NCI-H2227 (cell line): ENCODE data around the gene MALL.
"Not testable (repeated sequence)": the region's sequence is repeated elsewhere in the genome, so short reads cannot be mapped to it uniquely, and the experiment has no call there.

Experiments used
- DNase-seq: peaks from one replicate; lab custom pipeline; 2025; ENCODE audit not compliant: unreplicated experiment; lab: John Stamatoyannopoulos, UW

Gene MALL

GRCh38 chr2:110054521-110055407, 60.9 kb downstream of the MALL start:
- not testable (repeated sequence) for DNase-seq

- DNase-seq: not testable (repeated sequence)
Measured at GRCh38 chr2:110053688-110054087, 61.9 kb downstream of the MALL start.

GRCh38 chr2:110052166-110052565, 63.5 kb downstream of the MALL start:
- not testable (repeated sequence) for DNase-seq

GRCh38 chr2:110050222-110050621, 65.4 kb downstream of the MALL start:
- not testable (repeated sequence) for DNase-seq

GRCh38 chr2:110049769-110050168, 65.9 kb downstream of the MALL start:
- not testable (repeated sequence) for DNase-seq

GRCh38 chr2:110048255-110049197, 67.1 kb downstream of the MALL start:
- not testable (repeated sequence) for DNase-seq

GRCh38 chr2:110047225-110047624, 68.4 kb downstream of the MALL start:
- DNase-seq: not testable (repeated sequence)

- DNase-seq: not testable (repeated sequence)
Measured at GRCh38 chr2:110041941-110042660, 73.5 kb downstream of the MALL start.

- not testable (repeated sequence) for DNase-seq
Measured at GRCh38 chr2:110037336-110037735, 78.3 kb downstream of the MALL start.

GRCh38 chr2:110035384-110035783, 80.2 kb downstream of the MALL start:
- DNase-seq: not testable (repeated sequence)

GRCh38 chr2:110034935-110035334, 80.7 kb downstream of the MALL start:
- DNase-seq: not testable (repeated sequence)
